Liver (tissue), 9 donors: ENCODE results near the gene ZPLD1. TPM values are rescaled to one million over a fixed set of nuclear protein-coding genes. Genes with fewer than 3 reads are reported as not detected.
A peak's percentile ranks its signal among the peaks of the same experiment; 100 is the strongest.

Experiments used
- DNase-seq: peaks from one replicate; pipeline ENCODE4 v3.0.0-alpha.2; 2017; ENCODE audit warnings: low spot score
- H3K27ac ChIP-seq, 2 donors: one replicate each; pipeline ENCODE4 v1.7.0; 2013; ENCODE audit warnings: inconsistent platforms in 2 of 2, low read length in 2 of 2, control low read depth in 1 of 2, low read depth in 1 of 2, mild to moderate bottlenecking in 1 of 2
- H3K27me3 ChIP-seq, 4 donors: one replicate each; pipeline versions ENCODE4 v1.6.1 to v1.7.0; 2013; ENCODE audit warnings: low read length in 3 of 4, inconsistent platforms in 1 of 4, mild to moderate bottlenecking in 1 of 4, moderate library complexity in 1 of 4; ENCODE audit not compliant: control insufficient read depth in 4 of 4, insufficient read depth in 4 of 4
- H3K36me3 ChIP-seq, 4 donors: one replicate each; pipeline versions ENCODE4 v1.6.1 to v1.7.0; 2013; ENCODE audit warnings: low read length in 3 of 4, mild to moderate bottlenecking in 3 of 4, low read depth in 1 of 4, moderate library complexity in 1 of 4; ENCODE audit not compliant: control insufficient read depth in 4 of 4, insufficient read depth in 3 of 4
- H3K4me1 ChIP-seq, 4 donors: one replicate each; pipeline versions ENCODE4 v1.6.1 to v1.7.0; 2013; ENCODE audit warnings: low read length in 3 of 4, mild to moderate bottlenecking in 3 of 4, moderate library complexity in 1 of 4; ENCODE audit not compliant: control insufficient read depth in 4 of 4, insufficient read depth in 4 of 4
- H3K4me3 ChIP-seq, 3 donors: one replicate each; pipeline versions ENCODE4 v1.6.1 to v1.7.0; 2013; ENCODE audit warnings: low read length in 3 of 3, control low read depth in 1 of 3, low read depth in 1 of 3, mild to moderate bottlenecking in 1 of 3
- H3K9ac ChIP-seq, 2 donors: one replicate each; pipeline ENCODE4 v1.7.0; 2013; ENCODE audit warnings: low read length in 2 of 2, mild to moderate bottlenecking in 2 of 2, moderate library complexity in 2 of 2, control low read depth in 1 of 2, low read depth in 1 of 2
- H3K9me3 ChIP-seq, 4 donors: one replicate each; pipeline versions ENCODE4 v1.6.1 to v1.7.0; 2013; ENCODE audit warnings: low read length in 3 of 4; ENCODE audit not compliant: control insufficient read depth in 4 of 4
- EGR1 ChIP-seq, 2 donors: IDR thresholded peaks; 2 replicates each; pipeline ENCODE4 v1.6.1; 2016 to 2018; ENCODE audit warnings: antibody characterized with exemption in 2 of 2, low read depth in 2 of 2
- FOXA1 ChIP-seq: IDR thresholded peaks from 2 replicates; pipeline ENCODE4 v1.6.1; 2016; ENCODE audit warnings: antibody characterized with exemption
- FOXA2 ChIP-seq: IDR thresholded peaks from 2 replicates; pipeline ENCODE4 v1.6.1; 2016; ENCODE audit warnings: antibody characterized with exemption
- HNF4A ChIP-seq, 2 donors: conservative IDR thresholded peaks; 2 replicates each; pipeline ENCODE4 v1.6.1; 2016; ENCODE audit warnings: antibody characterized with exemption in 2 of 2, mild to moderate bottlenecking in 2 of 2
- JUND ChIP-seq, 2 donors: IDR thresholded peaks; 2 replicates each; pipeline ENCODE4 v1.6.1; 2016; ENCODE audit warnings: antibody characterized with exemption in 2 of 2
- NR2F2 ChIP-seq: IDR thresholded peaks from 2 replicates; pipeline ENCODE4 v1.6.1; 2016; ENCODE audit warnings: antibody characterized with exemption
- RAD21 ChIP-seq, 2 donors: IDR thresholded peaks; 2 replicates each; pipeline ENCODE4 v1.6.1; 2016; ENCODE audit warnings: antibody characterized with exemption in 2 of 2, mild to moderate bottlenecking in 2 of 2
- RXRA ChIP-seq, 2 donors: IDR thresholded peaks; 2 replicates each; pipeline ENCODE4 v1.6.1; 2017 to 2018; ENCODE audit warnings: antibody characterized with exemption in 2 of 2, mild to moderate bottlenecking in 1 of 2
- YY1 ChIP-seq: IDR thresholded peaks from 2 replicates; pipeline ENCODE4 v1.6.1; 2016; ENCODE audit warnings: antibody characterized with exemption, mild to moderate bottlenecking
- WGBS: extraction: QIAGEN DNeasy Blood & Tissue Kit; methylation state at CpG from one replicate; pipeline ENCODE4 v1.1.7; 2013; 5-methylcytosine and 5-hydroxymethylcytosine counted together
- polyA plus RNA-seq, 2 donors: library from polyadenylated mRNA; stranded (reverse) in 1 of 2; unstranded in 1 of 2; fragments of 200-250 nt in 1 of 2; fragments of >200 nt in 1 of 2; fragmentation: Nextera tagmentation in 1 of 2; extraction: Ambion mirVana in 1 of 2; gene quantifications; one replicate each; pipeline versions ENCODE4 v1.2.1 to v1.2.3, GENCODE V29; 2013 to 2015
- total RNA-seq, 2 donors: library from RNA; depleted of rRNA; stranded (reverse); fragments of >200 nt; gene quantifications; one replicate each; pipeline ENCODE4 v1.2.3, GENCODE V29; 2014
- TF ChIP-seq, protein P1 (sequence below): IDR thresholded peaks from 2 replicates; pipeline ENCODE4 v1.6.1; 2016; ENCODE audit warnings: antibody characterized with exemption, mild to moderate bottlenecking
- TF ChIP-seq, protein P2 (sequence below): IDR thresholded peaks from 2 replicates; pipeline ENCODE4 v1.6.1; 2016; ENCODE audit warnings: antibody characterized with exemption
- TF ChIP-seq, protein P3 (sequence below): fragments of 150-350 bp; IDR thresholded peaks from 2 replicates; pipeline ENCODE4 v1.5.1; 2017; ENCODE audit warnings: improper control_type of control experiment, low read depth, low read length; ENCODE audit not compliant: missing input control
- TF ChIP-seq, protein P4 (sequence below): IDR thresholded peaks from 2 replicates; pipeline ENCODE4 v1.6.1; 2016; ENCODE audit warnings: antibody characterized with exemption
- donor health status: healthy.
- donor health status: healthy.
- donor health status: healthy.
- donor health status: healthy.
- donor health status: healthy.

Gene ZPLD1
- total and polyA plus RNA-seq, 4 donors, result 0.03 to 0.23 (median 0.07) TPM

DNA sequence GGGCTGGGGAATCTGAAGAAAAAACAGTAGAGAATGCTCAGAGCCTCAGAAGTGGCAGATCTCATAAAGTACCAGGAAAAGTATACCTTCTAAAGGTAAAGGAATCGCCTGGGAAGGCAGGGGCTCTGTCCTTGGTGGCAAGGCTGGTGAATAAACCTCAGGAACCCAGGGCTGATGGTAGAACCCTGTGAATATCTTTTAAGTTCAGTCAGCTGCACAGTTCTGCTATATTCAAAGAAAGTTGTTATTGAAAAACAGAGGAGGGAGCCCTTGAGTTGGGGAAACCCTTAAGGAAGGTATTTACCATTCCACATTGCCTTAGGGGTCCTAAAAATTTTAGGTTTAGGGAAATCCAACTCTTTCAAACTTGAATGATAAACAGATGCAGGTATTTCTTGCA lies 31.2 kb downstream of the ZPLD1 start:
- Histone ChIP-seq H3K9me3 (no peaks in the 10 kb centered on the region), H3K36me3 (no peaks in the 10 kb centered on the region), H3K27me3 (no peaks in the 10 kb centered on the region), H3K9ac (no peak overlapping the region), H3K4me3 (no peak overlapping the region), H3K4me1 (no peaks in the 10 kb centered on the region), H3K27ac (no peak overlapping the region)
- DNase-seq, result no peak
- 33% methylated on average over 1 of the region's 1 CpG for WGBS
- TF ChIP-seq EGR1 (IDR thresholded peaks at IDR 0.05; ENCODE audit: low read depth in 2 of 2) (no peak), HNF4A (conservative IDR thresholded peaks at IDR 0.05) (no peak), JUND (IDR thresholded peaks at IDR 0.05) (no peak), RXRA (IDR thresholded peaks at IDR 0.05) (no peak), RAD21 (IDR thresholded peaks at IDR 0.05) (peak in 1 of 2 donors; percentile 31)
- TF ChIP-seq, protein P1, sequence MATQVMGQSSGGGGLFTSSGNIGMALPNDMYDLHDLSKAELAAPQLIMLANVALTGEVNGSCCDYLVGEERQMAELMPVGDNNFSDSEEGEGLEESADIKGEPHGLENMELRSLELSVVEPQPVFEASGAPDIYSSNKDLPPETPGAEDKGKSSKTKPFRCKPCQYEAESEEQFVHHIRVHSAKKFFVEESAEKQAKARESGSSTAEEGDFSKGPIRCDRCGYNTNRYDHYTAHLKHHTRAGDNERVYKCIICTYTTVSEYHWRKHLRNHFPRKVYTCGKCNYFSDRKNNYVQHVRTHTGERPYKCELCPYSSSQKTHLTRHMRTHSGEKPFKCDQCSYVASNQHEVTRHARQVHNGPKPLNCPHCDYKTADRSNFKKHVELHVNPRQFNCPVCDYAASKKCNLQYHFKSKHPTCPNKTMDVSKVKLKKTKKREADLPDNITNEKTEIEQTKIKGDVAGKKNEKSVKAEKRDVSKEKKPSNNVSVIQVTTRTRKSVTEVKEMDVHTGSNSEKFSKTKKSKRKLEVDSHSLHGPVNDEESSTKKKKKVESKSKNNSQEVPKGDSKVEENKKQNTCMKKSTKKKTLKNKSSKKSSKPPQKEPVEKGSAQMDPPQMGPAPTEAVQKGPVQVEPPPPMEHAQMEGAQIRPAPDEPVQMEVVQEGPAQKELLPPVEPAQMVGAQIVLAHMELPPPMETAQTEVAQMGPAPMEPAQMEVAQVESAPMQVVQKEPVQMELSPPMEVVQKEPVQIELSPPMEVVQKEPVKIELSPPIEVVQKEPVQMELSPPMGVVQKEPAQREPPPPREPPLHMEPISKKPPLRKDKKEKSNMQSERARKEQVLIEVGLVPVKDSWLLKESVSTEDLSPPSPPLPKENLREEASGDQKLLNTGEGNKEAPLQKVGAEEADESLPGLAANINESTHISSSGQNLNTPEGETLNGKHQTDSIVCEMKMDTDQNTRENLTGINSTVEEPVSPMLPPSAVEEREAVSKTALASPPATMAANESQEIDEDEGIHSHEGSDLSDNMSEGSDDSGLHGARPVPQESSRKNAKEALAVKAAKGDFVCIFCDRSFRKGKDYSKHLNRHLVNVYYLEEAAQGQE, result no peak
- TF ChIP-seq, protein P2, sequence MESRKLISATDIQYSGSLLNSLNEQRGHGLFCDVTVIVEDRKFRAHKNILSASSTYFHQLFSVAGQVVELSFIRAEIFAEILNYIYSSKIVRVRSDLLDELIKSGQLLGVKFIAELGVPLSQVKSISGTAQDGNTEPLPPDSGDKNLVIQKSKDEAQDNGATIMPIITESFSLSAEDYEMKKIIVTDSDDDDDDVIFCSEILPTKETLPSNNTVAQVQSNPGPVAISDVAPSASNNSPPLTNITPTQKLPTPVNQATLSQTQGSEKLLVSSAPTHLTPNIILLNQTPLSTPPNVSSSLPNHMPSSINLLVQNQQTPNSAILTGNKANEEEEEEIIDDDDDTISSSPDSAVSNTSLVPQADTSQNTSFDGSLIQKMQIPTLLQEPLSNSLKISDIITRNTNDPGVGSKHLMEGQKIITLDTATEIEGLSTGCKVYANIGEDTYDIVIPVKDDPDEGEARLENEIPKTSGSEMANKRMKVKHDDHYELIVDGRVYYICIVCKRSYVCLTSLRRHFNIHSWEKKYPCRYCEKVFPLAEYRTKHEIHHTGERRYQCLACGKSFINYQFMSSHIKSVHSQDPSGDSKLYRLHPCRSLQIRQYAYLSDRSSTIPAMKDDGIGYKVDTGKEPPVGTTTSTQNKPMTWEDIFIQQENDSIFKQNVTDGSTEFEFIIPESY, result no peak

DNA sequence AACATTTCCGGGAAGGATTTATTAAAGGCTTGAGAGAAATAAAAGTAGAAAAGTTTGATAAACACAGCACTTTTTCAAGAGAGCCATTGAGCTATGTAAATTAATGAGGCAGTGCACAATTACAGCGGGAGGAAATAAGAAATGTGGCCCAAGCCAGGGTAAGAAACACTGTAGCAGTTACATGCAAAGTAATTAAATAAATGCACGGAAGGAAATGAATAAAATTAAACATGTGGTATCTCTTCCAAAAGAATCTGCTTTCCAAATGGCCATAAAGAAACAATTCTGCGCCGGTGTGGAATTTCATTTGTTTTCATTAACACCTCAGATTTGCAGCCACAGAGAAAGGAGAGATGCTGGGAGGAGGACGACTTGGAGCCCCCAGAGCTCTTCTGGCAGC lies 35.3 kb downstream of the ZPLD1 start:
- no peaks in the 10 kb centered on the region for H3K4me1 ChIP-seq
- WGBS, result 92% methylated on average over 6 of the region's 6 CpGs
- TF ChIP-seq, protein P3, sequence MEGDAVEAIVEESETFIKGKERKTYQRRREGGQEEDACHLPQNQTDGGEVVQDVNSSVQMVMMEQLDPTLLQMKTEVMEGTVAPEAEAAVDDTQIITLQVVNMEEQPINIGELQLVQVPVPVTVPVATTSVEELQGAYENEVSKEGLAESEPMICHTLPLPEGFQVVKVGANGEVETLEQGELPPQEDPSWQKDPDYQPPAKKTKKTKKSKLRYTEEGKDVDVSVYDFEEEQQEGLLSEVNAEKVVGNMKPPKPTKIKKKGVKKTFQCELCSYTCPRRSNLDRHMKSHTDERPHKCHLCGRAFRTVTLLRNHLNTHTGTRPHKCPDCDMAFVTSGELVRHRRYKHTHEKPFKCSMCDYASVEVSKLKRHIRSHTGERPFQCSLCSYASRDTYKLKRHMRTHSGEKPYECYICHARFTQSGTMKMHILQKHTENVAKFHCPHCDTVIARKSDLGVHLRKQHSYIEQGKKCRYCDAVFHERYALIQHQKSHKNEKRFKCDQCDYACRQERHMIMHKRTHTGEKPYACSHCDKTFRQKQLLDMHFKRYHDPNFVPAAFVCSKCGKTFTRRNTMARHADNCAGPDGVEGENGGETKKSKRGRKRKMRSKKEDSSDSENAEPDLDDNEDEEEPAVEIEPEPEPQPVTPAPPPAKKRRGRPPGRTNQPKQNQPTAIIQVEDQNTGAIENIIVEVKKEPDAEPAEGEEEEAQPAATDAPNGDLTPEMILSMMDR, result no peak
- TF ChIP-seq FOXA1 (no peak), YY1 (no peak), FOXA2 (no peak), NR2F2 (no peak), HNF4A (conservative IDR thresholded peaks at IDR 0.05) (no peak), RAD21 (IDR thresholded peaks at IDR 0.05) (no peak), EGR1 (IDR thresholded peaks at IDR 0.05; ENCODE audit: low read depth in 2 of 2) (no peak)
- TF ChIP-seq, protein P2, result no peak
- TF ChIP-seq, protein P4, sequence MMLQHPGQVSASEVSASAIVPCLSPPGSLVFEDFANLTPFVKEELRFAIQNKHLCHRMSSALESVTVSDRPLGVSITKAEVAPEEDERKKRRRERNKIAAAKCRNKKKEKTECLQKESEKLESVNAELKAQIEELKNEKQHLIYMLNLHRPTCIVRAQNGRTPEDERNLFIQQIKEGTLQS, result no peak
- H3K36me3 ChIP-seq, result no peaks in the 10 kb centered on the region
- no peak for DNase-seq
- H3K4me3 ChIP-seq, result no peak overlapping the region
- no peaks in the 10 kb centered on the region for H3K27me3 ChIP-seq
- no peaks in the 10 kb centered on the region for H3K9me3 ChIP-seq
- no peak overlapping the region for H3K9ac ChIP-seq
- no peak overlapping the region for H3K27ac ChIP-seq
